Duodenal mucosa (tissue), 2 donors: ENCODE data around the gene DEFB114.

Experiments used
- H3K27ac ChIP-seq: one replicate; pipeline ENCODE4 v1.7.0; 2013; ENCODE audit warnings: low read depth, low read length
- H3K27me3 ChIP-seq, 2 donors: one replicate each; pipeline ENCODE4 v1.7.0; 2013; ENCODE audit warnings: low read length in 2 of 2, control low read depth in 1 of 2; ENCODE audit not compliant: insufficient read depth in 2 of 2, control insufficient read depth in 1 of 2
- H3K36me3 ChIP-seq, 2 donors: one replicate each; pipeline ENCODE4 v1.7.0; 2013; ENCODE audit warnings: low read length in 2 of 2, control low read depth in 1 of 2; ENCODE audit not compliant: insufficient read depth in 2 of 2, control insufficient read depth in 1 of 2
- H3K4me1 ChIP-seq, 2 donors: one replicate each; pipeline ENCODE4 v1.7.0; 2013; ENCODE audit warnings: low read length in 2 of 2, control low read depth in 1 of 2; ENCODE audit not compliant: insufficient read depth in 2 of 2, control insufficient read depth in 1 of 2
- H3K4me3 ChIP-seq, 2 donors: one replicate each; pipeline ENCODE4 v1.7.0; 2013; ENCODE audit warnings: low read length in 2 of 2, low read depth in 1 of 2
- H3K9ac ChIP-seq, 2 donors: one replicate each; pipeline ENCODE4 v1.7.0; 2013; ENCODE audit warnings: low read length in 2 of 2, low read depth in 1 of 2
- H3K9me3 ChIP-seq, 2 donors: one replicate each; pipeline ENCODE4 v1.7.0; 2013; ENCODE audit warnings: low read length in 2 of 2, control low read depth in 1 of 2; ENCODE audit not compliant: control insufficient read depth in 1 of 2

Gene DEFB114

GRCh38 chr6:49964064-49964463 is at the start of gene DEFB114:
Gene DEFB114 (minus strand): TSS chr6:49964164. CDS start chr6:49964105, 59 bp downstream.
- no peaks in the 10 kb centered on the region for H3K36me3 ChIP-seq
- H3K9me3 ChIP-seq, result no peaks in the 10 kb centered on the region
- H3K4me3 ChIP-seq, result no peak within 1 kb of the TSS
- no peak within 1 kb of the TSS for H3K9ac ChIP-seq
- H3K27ac ChIP-seq, result no peak within 1 kb of the TSS
- no peaks in the 10 kb centered on the region for H3K27me3 ChIP-seq
- H3K4me1 ChIP-seq, result no peaks in the 10 kb centered on the region

- Histone ChIP-seq H3K4me1 (no peaks in the 10 kb centered on the region), H3K4me3 (no peak overlapping the region), H3K27me3 (no peaks in the 10 kb centered on the region), H3K9me3 (no peaks in the 10 kb centered on the region), H3K9ac (no peak overlapping the region), H3K36me3 (no peaks in the 10 kb centered on the region), H3K27ac (no peak overlapping the region)
Observed at GRCh38 chr6:50007819-50008218, 43.9 kb upstream of the DEFB114 start.

DNA sequence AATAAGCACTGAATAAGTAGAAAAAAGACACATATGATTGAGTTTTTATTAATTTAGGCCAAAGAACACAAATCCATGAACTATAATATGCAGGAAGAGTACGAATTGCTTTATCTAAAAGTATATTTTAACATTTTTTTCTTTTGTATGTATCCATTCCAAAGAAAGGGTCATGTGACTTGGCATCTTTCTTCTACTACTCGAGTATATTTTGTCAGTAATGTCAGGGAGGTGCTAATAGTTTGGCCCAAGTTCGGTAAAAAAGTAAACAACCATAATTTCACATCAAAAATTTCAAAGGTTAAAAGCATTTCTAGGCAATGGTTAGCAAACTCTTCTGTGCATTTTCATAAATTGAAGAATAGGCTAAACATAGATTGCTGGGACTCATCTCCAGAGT is 39.2 kb upstream of the DEFB114 start:
- H3K4me3 ChIP-seq, result no peak overlapping the region
- no peak overlapping the region for H3K27ac ChIP-seq
- H3K9me3 ChIP-seq, result no peaks in the 10 kb centered on the region
- no peaks in the 10 kb centered on the region for H3K27me3 ChIP-seq
- H3K4me1 ChIP-seq, result no peaks in the 10 kb centered on the region
- H3K9ac ChIP-seq, result no peak overlapping the region
- no peaks in the 10 kb centered on the region for H3K36me3 ChIP-seq

DNA sequence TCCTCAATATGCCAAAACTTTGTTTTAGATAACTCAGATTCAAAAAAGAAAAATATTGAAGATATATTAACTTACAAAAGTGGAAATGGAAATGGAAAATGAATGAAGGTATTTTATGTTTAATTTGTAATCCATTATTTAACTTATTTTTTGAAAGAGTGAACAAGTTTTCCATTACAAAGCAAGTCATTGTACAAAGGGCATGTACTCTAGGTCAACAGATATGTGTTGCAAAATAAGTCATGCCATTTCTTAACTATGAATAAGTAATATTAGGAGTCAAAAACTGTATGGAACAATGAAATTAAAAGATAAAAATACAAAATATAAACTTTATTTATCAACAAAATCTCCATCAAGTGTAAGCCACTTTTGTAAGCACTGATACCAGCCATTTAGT is 31.3 kb upstream of the DEFB114 start:
- Histone ChIP-seq H3K27me3 (no peaks in the 10 kb centered on the region), H3K4me1 (no peaks in the 10 kb centered on the region), H3K9ac (no peak overlapping the region), H3K36me3 (no peaks in the 10 kb centered on the region), H3K9me3 (no peaks in the 10 kb centered on the region), H3K27ac (no peak overlapping the region), H3K4me3 (no peak overlapping the region)

DNA sequence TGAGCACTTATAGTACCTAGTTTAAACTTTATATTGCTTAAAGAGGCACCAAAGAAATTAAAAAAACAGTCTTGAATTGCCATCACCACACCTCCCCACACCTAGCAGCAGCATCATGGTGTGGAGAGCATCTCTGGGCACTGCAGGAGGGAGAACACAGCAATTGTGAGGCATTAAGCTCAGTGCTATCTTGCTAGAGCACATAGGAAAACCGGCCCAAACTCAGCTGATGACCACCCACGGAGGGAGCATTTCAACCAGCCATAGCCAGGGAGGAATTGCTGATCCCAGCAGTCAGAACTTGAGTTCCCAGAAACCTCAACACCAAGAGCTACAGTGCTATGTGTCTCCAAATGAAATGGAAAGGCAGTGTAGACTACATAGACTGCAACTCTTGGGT is 24.9 kb upstream of the DEFB114 start:
- H3K27me3 ChIP-seq, result no peaks in the 10 kb centered on the region
- H3K9me3 ChIP-seq, result no peaks in the 10 kb centered on the region
- H3K4me3 ChIP-seq, result no peak overlapping the region
- no peaks in the 10 kb centered on the region for H3K36me3 ChIP-seq
- H3K4me1 ChIP-seq, result no peaks in the 10 kb centered on the region
- H3K9ac ChIP-seq, result no peak overlapping the region
- H3K27ac ChIP-seq, result no peak overlapping the region

- no peaks in the 10 kb centered on the region for H3K36me3 ChIP-seq
- no peak overlapping the region for H3K4me3 ChIP-seq
- H3K27ac ChIP-seq, result no peak overlapping the region
- no peak overlapping the region for H3K9ac ChIP-seq
- no peaks in the 10 kb centered on the region for H3K27me3 ChIP-seq
- H3K4me1 ChIP-seq, result no peaks in the 10 kb centered on the region
- no peaks in the 10 kb centered on the region for H3K9me3 ChIP-seq
Observed at GRCh38 chr6:49987749-49988148, 23.8 kb upstream of the DEFB114 start.

- H3K27me3 ChIP-seq, result no peaks in the 10 kb centered on the region
- no peaks in the 10 kb centered on the region for H3K9me3 ChIP-seq
- no peak overlapping the region for H3K27ac ChIP-seq
- no peaks in the 10 kb centered on the region for H3K4me1 ChIP-seq
- no peaks in the 10 kb centered on the region for H3K36me3 ChIP-seq
- H3K9ac ChIP-seq, result no peak overlapping the region
- no peak overlapping the region for H3K4me3 ChIP-seq
Observed at GRCh38 chr6:49986551-49986950, 22.6 kb upstream of the DEFB114 start.

DNA sequence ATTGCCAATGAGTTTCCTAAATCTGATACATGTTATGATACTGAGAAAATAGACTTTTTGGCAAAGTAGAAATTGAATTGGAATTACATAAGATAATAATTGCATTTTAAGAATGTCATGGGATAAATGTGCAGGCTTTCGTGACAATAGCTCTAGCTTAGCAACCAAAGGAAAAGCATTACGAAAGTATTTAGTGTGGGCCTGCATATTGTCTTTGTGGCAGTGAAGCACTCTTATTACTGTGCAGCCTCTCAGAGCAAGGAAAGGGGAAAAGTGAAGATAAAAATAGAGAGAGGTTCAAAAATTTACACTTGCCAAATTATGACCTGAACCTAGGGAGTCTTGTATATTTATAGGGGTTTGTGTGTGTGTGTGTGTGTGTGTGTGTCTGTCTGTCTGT is 18.1 kb upstream of the DEFB114 start:
- no peaks in the 10 kb centered on the region for H3K27me3 ChIP-seq
- no peaks in the 10 kb centered on the region for H3K36me3 ChIP-seq
- H3K27ac ChIP-seq, result no peak overlapping the region
- no peaks in the 10 kb centered on the region for H3K9me3 ChIP-seq
- H3K4me1 ChIP-seq, result no peaks in the 10 kb centered on the region
- H3K9ac ChIP-seq, result no peak overlapping the region
- no peak overlapping the region for H3K4me3 ChIP-seq

DNA sequence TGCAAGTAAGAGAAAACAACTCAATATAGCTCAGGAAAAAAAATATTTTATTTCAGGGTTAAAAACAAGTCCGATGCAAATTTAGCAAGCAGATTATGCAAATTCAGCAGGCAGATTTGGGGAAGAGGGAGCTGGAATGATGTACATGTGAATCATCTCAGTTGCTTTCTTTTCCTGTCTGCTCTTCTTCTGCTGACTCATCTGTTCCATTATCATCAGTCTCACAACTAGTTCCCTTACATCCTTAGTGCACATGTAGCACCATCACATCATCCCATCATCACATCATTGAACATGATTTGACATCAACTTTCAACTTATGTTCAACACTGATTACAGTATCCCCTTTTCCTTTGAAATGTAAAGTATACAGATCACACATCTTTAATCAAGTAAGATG is 16.9 kb upstream of the DEFB114 start:
- Histone ChIP-seq H3K36me3 (no peaks in the 10 kb centered on the region), H3K27ac (no peak overlapping the region), H3K9ac (no peak overlapping the region), H3K9me3 (no peaks in the 10 kb centered on the region), H3K4me1 (no peaks in the 10 kb centered on the region), H3K4me3 (no peak overlapping the region), H3K27me3 (no peaks in the 10 kb centered on the region)

DNA sequence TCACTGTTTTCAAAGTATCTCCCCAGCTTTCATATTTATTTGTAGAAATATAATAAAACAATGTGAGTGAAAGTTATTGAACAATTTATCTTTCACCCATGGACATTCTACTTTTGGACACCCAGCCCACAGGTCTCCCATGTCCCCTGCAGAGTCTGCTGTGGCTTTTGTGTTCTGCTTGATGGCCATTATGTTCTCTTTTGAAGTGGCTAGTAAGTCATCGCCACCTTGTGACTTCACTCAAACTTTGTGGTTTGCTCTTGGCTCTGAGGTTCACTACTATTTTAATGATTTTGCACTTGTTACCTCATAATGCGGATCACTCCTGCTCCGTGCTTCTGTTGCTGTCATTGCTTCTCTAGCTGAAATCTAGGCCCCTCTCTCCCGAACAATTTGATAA is 15.6 kb upstream of the DEFB114 start:
- no peaks in the 10 kb centered on the region for H3K4me1 ChIP-seq
- no peaks in the 10 kb centered on the region for H3K36me3 ChIP-seq
- no peaks in the 10 kb centered on the region for H3K9me3 ChIP-seq
- H3K9ac ChIP-seq, result no peak overlapping the region
- H3K4me3 ChIP-seq, result no peak overlapping the region
- no peaks in the 10 kb centered on the region for H3K27me3 ChIP-seq
- H3K27ac ChIP-seq, result no peak overlapping the region
